Stimulated activated CD8-positive, alpha-beta memory T cell treated with anti-CD3 and anti-CD28 coated beads, Interleukin-7, amount 100 ng/mL, for 1 hour (primary cell): ENCODE results near the gene DMD.
"Not testable (repeated sequence)": the region's sequence is repeated elsewhere in the genome, so short reads cannot be mapped to it uniquely, and the experiment has no call there.

Source experiments
- DNase-seq, 2 donors: peaks; one replicate each; pipeline ENCODE4 v3.0.0-alpha.2; 2020; ENCODE audit warnings: low read depth in 2 of 2

DMD gene

DNA sequence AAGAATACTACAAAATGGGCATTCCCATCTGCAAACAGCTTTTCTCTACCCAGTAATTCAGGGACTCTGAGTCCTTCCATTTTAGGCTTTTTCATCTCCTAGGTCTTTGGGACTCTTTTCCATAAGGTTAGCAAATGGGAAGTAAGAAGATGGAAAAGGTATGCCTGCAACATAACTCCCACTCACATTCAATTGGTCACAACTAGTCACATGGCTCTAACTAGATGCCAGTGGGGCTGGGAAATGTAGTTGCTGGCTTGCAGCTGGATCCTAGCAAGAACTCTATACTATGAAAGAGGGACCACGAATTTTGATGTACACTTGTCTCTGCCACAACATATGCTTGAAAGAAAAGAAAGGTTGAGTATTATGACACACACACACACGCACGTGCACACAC, 1184.6 kb downstream of the DMD start:
- DNase-seq: no peak

- no peak for DNase-seq
Measured at GRCh38 chrX:32024072-32024471, 1187.3 kb downstream of the DMD start.

GRCh38 chrX:32016195-32016594, 1195.2 kb downstream of the DMD start:
- DNase-seq: no peak

- DNase-seq: no peak
Measured at GRCh38 chrX:32010948-32011347, 1200.4 kb downstream of the DMD start.

DNA sequence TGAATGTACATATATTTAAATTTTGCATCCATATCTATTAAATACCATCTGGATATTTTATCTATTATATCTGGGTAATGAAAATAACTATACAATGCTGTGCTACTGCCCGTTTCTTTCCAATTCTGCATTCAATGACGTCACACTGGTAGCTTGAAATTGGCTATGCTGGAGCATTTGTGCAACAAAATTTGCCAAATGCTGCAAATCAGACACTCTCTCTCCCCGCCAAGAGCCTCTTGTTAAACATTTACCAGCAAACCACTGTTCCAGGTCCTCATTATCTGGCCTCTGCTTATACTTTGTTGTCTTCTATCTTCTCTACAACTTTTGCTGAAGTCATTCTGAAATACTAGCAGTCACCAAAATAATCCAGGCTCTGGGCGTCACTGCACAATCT, 1201.1 kb downstream of the DMD start:
- DNase-seq: no peak

DNA sequence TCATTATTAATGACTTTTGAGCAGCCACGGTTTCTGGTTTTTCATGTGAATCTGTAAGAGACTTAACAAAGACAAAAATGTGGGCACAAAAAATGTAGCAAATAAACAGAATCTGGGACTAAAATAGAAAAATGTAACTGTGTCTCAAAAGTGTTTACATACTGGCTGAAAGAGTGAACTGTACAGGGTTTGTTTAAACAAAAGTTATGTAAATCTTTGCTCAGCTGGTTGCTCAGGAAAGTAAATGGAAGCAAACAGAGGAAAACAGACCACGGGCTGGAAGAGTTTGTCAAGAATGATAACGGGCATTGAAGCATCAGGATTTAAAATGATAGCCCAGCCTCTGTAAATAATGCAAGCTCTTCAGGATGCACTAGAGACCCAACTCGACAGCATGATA, 1217.7 kb downstream of the DMD start:
- no peak for DNase-seq

DNA sequence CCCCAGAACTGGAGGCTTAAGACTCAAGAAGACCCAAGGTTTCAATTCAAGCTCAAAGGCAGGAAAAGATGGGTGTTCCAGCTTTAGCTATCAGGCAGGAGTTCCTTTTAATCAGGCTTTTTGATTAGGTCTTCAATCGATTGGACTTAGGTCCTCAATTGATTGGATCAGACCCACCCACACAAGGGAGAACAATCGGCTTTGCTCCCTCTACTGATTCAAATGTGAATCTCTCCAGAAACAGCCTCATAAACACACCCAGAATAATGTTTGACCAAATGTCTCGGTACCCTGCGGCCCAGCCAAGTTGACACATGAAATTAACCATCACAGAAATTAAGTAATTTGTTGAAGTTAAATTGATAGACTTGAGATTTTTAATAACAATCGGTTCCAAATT, 1222.4 kb downstream of the DMD start:
- no peak for DNase-seq

GRCh38 chrX:31981546-31982062, 1229.7 kb downstream of the DMD start:
- DNase-seq: no peak

DNA sequence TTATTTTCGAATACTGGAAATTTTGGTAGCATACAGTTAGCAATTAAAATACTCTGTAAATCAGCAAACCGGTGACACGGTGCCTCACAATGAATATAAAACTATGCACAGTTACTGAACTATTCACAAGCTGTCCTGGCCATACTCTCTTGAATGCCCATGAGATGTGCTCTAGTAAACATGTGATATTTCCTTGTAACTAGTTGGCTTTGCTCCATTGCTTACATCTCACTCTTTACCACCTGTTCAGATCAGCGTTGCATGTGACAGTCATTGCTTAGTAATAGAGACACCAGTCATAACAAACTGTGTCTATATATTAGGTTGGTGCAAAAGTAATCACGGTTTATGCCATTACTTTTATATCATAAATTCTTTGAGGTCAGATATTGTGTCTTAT, 1241.6 kb downstream of the DMD start:
- DNase-seq: no peak

DNA sequence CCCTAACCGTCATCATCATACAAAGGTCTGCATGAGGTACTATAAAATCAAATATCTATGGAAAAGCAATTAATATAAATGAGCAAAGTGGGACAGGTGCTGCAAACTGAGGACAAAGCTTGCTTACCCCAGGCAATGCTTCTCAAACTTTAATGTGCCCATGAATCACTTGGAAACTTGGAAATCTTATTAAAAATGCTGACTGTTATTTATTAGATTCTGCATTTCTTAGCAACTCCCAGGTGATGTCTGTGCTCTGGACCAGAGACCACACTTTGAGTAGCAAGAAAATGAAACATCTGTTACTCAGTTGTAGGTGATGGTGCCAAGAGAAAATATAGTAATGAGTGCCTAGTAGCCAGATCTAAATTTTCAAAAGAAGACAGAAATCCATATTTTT, 1249.1 kb downstream of the DMD start:
- no peak for DNase-seq

DNA sequence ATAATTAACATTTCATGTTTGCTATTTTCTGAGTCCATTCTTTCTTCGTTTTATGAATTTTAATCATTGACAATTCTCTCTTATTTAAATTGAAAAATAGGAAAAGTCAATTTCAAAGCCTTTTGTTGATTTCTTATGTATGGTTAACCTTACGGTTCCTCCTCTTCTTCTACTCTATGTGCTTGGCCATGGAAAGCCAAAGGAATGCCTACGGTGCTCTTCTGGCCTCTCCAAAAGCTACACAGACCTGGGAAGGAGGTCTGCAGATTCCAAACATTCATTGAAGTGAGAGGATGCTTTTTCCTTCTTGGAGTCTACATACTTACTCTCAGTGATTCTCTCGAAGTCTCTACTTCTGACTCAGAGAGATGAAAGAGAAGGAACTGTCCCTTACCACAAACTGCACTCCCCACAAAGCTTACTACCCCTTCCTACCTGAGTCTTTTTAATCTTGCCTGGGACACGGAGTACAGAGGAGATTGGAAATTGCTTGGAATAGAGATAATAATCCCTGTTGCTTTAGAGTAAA, 1276.4 kb downstream of the DMD start:
- no peak for DNase-seq

DNA sequence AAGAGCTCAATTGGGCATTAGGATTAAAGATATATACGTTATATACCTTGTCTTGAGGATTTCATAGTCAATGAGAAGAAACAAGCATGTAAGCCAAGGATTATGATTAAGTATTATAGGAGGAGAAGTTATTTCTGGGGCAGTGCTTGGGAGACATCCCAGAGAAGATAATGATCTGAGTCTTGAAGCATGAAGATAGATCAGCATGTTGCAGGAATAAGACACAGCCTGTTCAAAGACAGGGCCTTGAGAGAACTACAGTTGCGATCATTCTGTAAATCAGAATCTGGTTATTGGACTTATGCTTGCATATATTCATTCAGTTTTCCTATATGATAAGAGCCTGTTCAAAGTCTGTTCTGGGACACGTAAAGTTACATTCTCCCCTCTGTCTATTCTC, 1277.3 kb downstream of the DMD start:
- no peak for DNase-seq

GRCh38 chrX:31932769-31933168, 1278.6 kb downstream of the DMD start:
- DNase-seq: no peak

- DNase-seq: not testable (repeated sequence)
Measured at GRCh38 chrX:31932320-31932719, 1279.0 kb downstream of the DMD start.

GRCh38 chrX:31931225-31931624, 1280.1 kb downstream of the DMD start:
- no peak for DNase-seq

GRCh38 chrX:31929366-31929765, 1282.0 kb downstream of the DMD start:
- no peak for DNase-seq

- no peak for DNase-seq
Measured at GRCh38 chrX:31921236-31921635, 1290.1 kb downstream of the DMD start.

DNA sequence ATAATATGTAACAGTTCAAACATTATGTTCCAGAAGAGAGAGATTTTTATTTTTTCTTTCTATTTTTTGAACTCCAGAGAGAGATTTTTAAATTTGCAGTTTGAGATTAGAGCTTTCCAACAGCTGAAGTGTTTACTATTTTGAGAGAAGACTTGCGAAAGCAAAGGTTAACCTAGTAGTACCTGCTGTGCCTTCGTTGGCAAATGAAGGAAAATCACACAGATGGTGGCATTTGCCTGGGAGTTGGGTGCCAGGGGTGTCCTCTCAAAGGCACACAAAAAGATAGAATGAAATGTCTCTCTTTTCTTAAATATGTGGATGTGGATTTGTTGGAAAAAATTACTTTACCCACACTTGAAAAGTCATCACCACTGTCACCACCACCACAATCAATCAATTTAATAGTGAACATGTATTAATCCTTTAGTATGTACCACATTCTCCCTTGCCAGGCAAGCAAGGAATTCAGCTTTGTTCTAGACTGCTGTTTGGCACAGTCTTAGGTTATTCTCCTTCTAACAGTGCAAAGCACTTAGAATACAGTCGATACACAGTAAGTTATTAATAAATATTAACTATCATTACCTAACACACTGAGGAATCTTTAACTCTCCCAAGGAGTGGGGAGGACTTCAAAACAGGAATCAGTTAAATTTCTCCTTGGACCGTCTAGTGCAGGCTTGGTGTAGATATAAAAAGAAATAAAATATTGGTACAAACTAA, 1301.3 kb downstream of the DMD start:
- DNase-seq: no peak

DNA sequence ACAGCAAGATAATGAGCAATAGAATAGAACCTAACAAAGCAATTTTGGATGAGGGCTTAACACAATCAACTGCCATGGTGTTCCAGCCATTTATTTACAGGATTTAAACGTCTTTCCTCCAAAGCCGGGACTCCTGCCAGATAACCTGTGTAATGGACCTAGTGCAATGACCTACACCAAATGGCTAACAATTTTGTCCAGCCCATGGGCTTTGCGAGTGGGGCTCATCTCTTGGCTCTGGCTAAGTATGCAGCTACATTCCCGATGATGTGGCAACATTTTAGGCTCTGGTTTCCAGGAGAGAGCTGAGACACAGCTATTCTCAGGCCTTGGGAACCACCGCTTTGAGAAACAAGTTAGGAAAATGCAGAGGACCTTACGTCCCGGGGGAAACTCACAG, 1317.2 kb downstream of the DMD start:
- DNase-seq: no peak

GRCh38 chrX:31893525-31893924, 1317.8 kb downstream of the DMD start:
- DNase-seq: no peak

DNA sequence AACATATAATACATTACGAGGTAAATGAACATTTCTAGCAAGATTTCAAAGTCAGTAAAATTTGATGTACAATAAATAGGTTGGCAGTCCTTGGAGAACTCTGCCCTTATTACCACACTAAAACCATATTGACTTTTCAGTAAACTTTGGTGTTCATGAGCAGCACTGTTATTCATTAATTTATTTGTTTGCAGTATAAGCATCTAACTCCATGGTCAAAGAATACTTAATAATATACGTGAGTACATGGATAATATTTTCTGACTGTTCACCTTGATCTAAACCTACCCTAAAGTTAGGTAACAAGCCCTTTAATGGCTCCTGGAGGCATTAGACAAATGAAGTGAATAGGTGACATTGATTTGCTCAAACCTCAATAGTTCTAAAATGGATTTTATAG, 1322.3 kb downstream of the DMD start:
- DNase-seq: no peak

DNA sequence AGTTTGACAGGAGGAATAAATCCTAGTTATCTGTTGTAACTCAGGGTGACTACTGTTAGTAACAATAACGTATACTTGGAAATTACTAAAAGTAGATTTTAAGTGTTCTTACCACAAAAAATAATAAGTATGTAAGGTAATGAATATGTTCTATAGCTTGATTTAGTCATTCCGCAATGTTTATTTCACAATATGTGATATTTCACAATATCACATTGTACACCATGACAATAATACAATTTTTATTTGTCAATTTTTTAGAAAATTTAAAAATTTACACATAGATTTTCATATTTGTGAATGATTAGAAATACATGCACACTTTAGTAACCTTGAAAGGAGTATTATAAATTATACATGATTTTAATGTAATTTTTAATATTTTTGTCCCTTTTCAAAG, 1326.8 kb downstream of the DMD start:
- DNase-seq: no peak

GRCh38 chrX:31872007-31872406, 1339.3 kb downstream of the DMD start:
- no peak for DNase-seq

DNA sequence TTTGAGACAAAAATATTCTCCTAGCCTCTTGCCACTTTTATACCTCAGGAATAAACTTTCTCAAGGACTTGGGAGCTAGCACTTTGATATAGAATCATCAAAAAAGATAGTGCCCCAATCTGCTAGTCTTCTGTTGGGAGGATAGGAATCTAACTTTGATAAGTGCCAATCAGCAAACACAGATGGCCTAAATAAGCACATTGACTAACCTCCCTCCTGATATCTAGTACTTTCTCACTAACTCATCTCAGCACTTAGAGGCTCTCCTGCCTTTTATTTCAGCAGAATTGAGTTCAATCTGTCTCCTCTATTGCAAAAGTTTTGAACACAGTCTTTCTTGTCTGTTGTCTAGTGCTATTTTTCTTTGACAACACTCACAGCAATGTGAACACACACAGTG, 1341.1 kb downstream of the DMD start:
- DNase-seq: no peak
